Measurements from ENCODE around the gene ADCYAP1R1.

Gene ADCYAP1R1

GRCh38 chr7:31046723-31047122, 5.4 kb upstream of the ADCYAP1R1 start:
- TF ChIP-seq CREB1 (IDR thresholded peaks at IDR 0.05; ENCODE audit: low read depth), result no peak
- TF ChIP-seq TCF12 (IDR thresholded peaks at IDR 0.05; ENCODE audit: low read depth), result no peak
- TF ChIP-seq CEBPB (IDR thresholded peaks at IDR 0.05), result no peak
- no peak for TF ChIP-seq YY1 (IDR thresholded peaks at IDR 0.05; ENCODE audit: low read depth)
- TF ChIP-seq TAF1 (IDR thresholded peaks at IDR 0.05; ENCODE audit: low read depth), result no peak
- no peak for TF ChIP-seq USF1 (IDR thresholded peaks at IDR 0.05)
- no peak for TF ChIP-seq RAD21 (IDR thresholded peaks at IDR 0.05; ENCODE audit: low read depth)
- no peak for TF ChIP-seq EGR1 (IDR thresholded peaks at IDR 0.05)
- no peak for TF ChIP-seq REST (IDR thresholded peaks at IDR 0.05; ENCODE audit: low read depth)
- TF ChIP-seq TEAD4 (IDR thresholded peaks at IDR 0.05), result no peak
- TF ChIP-seq FOXM1 (IDR thresholded peaks at IDR 0.05; ENCODE audit: borderline replicate concordance, low read depth), result no peak
- TF ChIP-seq ZBTB7A (IDR thresholded peaks at IDR 0.05; ENCODE audit: low read depth), result no peak
- TF ChIP-seq MAX (IDR thresholded peaks at IDR 0.05), result no peak
- TF ChIP-seq EP300 (IDR thresholded peaks at IDR 0.05; ENCODE audit: borderline replicate concordance), result no peak

GRCh38 chr7:31047313-31048146, 4.6 kb upstream of the ADCYAP1R1 start:
- TF ChIP-seq EGR1 (IDR thresholded peaks at IDR 0.05), result no peak
- no peak for TF ChIP-seq EP300 (IDR thresholded peaks at IDR 0.05; ENCODE audit: borderline replicate concordance)
- no peak for TF ChIP-seq USF1 (IDR thresholded peaks at IDR 0.05)
- no peak for TF ChIP-seq TAF1 (IDR thresholded peaks at IDR 0.05; ENCODE audit: low read depth)

GRCh38 chr7:31049005-31049765, 2.9 kb upstream of the ADCYAP1R1 start:
- no peak for TF ChIP-seq EGR1 (IDR thresholded peaks at IDR 0.05)
- TF ChIP-seq YY1 (IDR thresholded peaks at IDR 0.05; ENCODE audit: low read depth), result no peak
- no peak for TF ChIP-seq REST (IDR thresholded peaks at IDR 0.05; ENCODE audit: low read depth)
- TF ChIP-seq TEAD4 (IDR thresholded peaks at IDR 0.05), result no peak
- TF ChIP-seq RAD21 (IDR thresholded peaks at IDR 0.05; ENCODE audit: low read depth), result no peak

- TF ChIP-seq CEBPB (IDR thresholded peaks at IDR 0.05), result no peak
These were observed 356 bp downstream of the ADCYAP1R1 start for GRCh38 chr7:31052487-31052840.

- TF ChIP-seq USF1 (IDR thresholded peaks at IDR 0.05) (no peak), FOXM1 (IDR thresholded peaks at IDR 0.05; ENCODE audit: borderline replicate concordance, low read depth) (no peak), MAX (IDR thresholded peaks at IDR 0.05) (no peak), EP300 (IDR thresholded peaks at IDR 0.05; ENCODE audit: borderline replicate concordance) (no peak), TCF12 (IDR thresholded peaks at IDR 0.05; ENCODE audit: low read depth) (no peak), ZBTB7A (IDR thresholded peaks at IDR 0.05; ENCODE audit: low read depth) (no peak), NFIC (IDR thresholded peaks at IDR 0.05) (no peak), REST (IDR thresholded peaks at IDR 0.05; ENCODE audit: low read depth) (no peak), TEAD4 (IDR thresholded peaks at IDR 0.05) (no peak), YY1 (IDR thresholded peaks at IDR 0.05; ENCODE audit: low read depth) (no peak), EGR1 (IDR thresholded peaks at IDR 0.05) (no peak), RAD21 (IDR thresholded peaks at IDR 0.05; ENCODE audit: low read depth) (no peak), CREB1 (IDR thresholded peaks at IDR 0.05; ENCODE audit: low read depth) (no peak), CEBPB (IDR thresholded peaks at IDR 0.05) (no peak), TAF1 (IDR thresholded peaks at IDR 0.05; ENCODE audit: low read depth) (no peak)
These were observed 913 bp downstream of the ADCYAP1R1 start for GRCh38 chr7:31052841-31053601.
